Fibroblast of lung (primary cell): ENCODE data around the gene ARHGEF3. TPM values are rescaled to one million over a fixed set of nuclear protein-coding genes. Genes with fewer than 3 reads are reported as not detected.

Experiments
- DNase-seq, 2 donors: peaks; one replicate each; pipeline versions ENCODE4 v3.0.0 to v3.0.0-alpha.2; 2010; ENCODE audit warnings: low read depth in 2 of 2
- H2AFZ ChIP-seq: 2 replicates; pipeline ENCODE4 v1.5.1; 2012; ENCODE audit warnings: low read length, control low read depth, inconsistent platforms
- H3K27ac ChIP-seq: 2 replicates; pipeline ENCODE4 v1.5.1; 2011; ENCODE audit warnings: low read length, control low read depth; ENCODE audit not compliant: insufficient read depth
- H3K27me3 ChIP-seq: 2 replicates; pipeline ENCODE4 v1.5.1; 2011; ENCODE audit warnings: mild to moderate bottlenecking, low read length; ENCODE audit not compliant: control insufficient read depth, insufficient read depth
- H3K36me3 ChIP-seq: 2 replicates; pipeline ENCODE4 v1.5.1; 2011; ENCODE audit warnings: low read length; ENCODE audit not compliant: control insufficient read depth, insufficient read depth
- H3K4me1 ChIP-seq: 2 replicates; pipeline ENCODE4 v1.5.1; 2011; ENCODE audit warnings: low read length; ENCODE audit not compliant: control insufficient read depth, insufficient read depth; ENCODE audit errors: extremely low read depth
- H3K4me2 ChIP-seq: 2 replicates; pipeline ENCODE4 v1.5.1; 2011; ENCODE audit warnings: low read length, control low read depth; ENCODE audit not compliant: insufficient read depth; ENCODE audit errors: extremely low read depth
- H3K4me3 ChIP-seq, 4 experiments: fragments of 200-600 bp in 1 of 4; sonication (generic) in 1 of 4; replicated peaks in 1 of 4; 2 replicates each; pipeline ENCODE4 v1.5.1; 2011 to 2016; ENCODE audit warnings: low read length in 4 of 4, low read depth in 3 of 4, mild to moderate bottlenecking in 3 of 4, control low read depth in 2 of 4, inconsistent platforms in 1 of 4, mixed read lengths in 1 of 4; ENCODE audit not compliant: insufficient read depth in 1 of 4; ENCODE audit errors: control extremely low read depth in 1 of 4
- H3K79me2 ChIP-seq: 2 replicates; pipeline ENCODE4 v1.5.1; 2012; ENCODE audit warnings: mild to moderate bottlenecking, low read length, inconsistent platforms; ENCODE audit not compliant: control insufficient read depth, insufficient read depth
- H3K9ac ChIP-seq: 2 replicates; pipeline ENCODE4 v1.5.1; 2011; ENCODE audit warnings: mild to moderate bottlenecking, low read length, control low read depth; ENCODE audit not compliant: insufficient read depth
- H3K9me3 ChIP-seq: 2 replicates; pipeline ENCODE4 v1.5.1; 2012; ENCODE audit warnings: low read depth, low read length; ENCODE audit not compliant: control insufficient read depth, insufficient read depth
- H4K20me1 ChIP-seq: 2 replicates; pipeline ENCODE4 v1.5.1; 2011; ENCODE audit warnings: low read length; ENCODE audit not compliant: control insufficient read depth, insufficient read depth; ENCODE audit errors: extremely low read depth
- CTCF ChIP-seq, 2 donors: IDR thresholded peaks in 1 of 2; conservative IDR thresholded peaks in 1 of 2; 1 replicate in 1 of 2; 2 replicates in 1 of 2; pipeline ENCODE4 v1.5.1; 2011 to 2012; ENCODE audit warnings: low read length in 2 of 2, control low read depth in 1 of 2, inconsistent platforms in 1 of 2, low read depth in 1 of 2, mild to moderate bottlenecking in 1 of 2
- EZH2 ChIP-seq: IDR thresholded peaks from 2 replicates; pipeline ENCODE4 v1.5.1; 2012; ENCODE audit warnings: low read length, control low read depth, mild to moderate bottlenecking; ENCODE audit errors: missing control alignments
- polyA plus RNA-seq, 2 donors: library from polyadenylated mRNA; depleted of rRNA in 1 of 2; stranded (reverse) in 1 of 2; unstranded in 1 of 2; fragments of >200 nt; gene quantifications; 2 replicates each; pipeline ENCODE4 v1.2.1, GENCODE V29; 2011 to 2012; ENCODE audit warnings: missing spikeins in 1 of 2
- total RNA-seq: library from RNA; depleted of rRNA; stranded (reverse); fragments of >200 nt; gene quantifications from 2 replicates; pipeline ENCODE4 v1.2.1, GENCODE V29; 2014

ARHGEF3 gene
- total and polyA plus RNA-seq, 2 donors (not counting 1 experiment from before 2014, with no cell fraction given) = 2.6 to 16.7 TPM

- no peak for TF ChIP-seq CTCF (conservative IDR thresholded peaks at IDR 0.05 in 1 of 2, IDR thresholded peaks at IDR 0.05 in 1 of 2; ENCODE audit: low read depth in 1 of 2, low read length in 2 of 2)
- no peak for TF ChIP-seq EZH2
- H3K4me3 ChIP-seq = no peak overlapping the region
- no peak overlapping the region for H2AFZ ChIP-seq
- no peak overlapping the region for H3K27ac ChIP-seq
- H4K20me1 ChIP-seq = no peaks in the 10 kb centered on the region
- no peaks in the 10 kb centered on the region for H3K4me1 ChIP-seq
- H3K27me3 ChIP-seq = peaks cover 7% of the 10 kb centered on the region
- no peak overlapping the region for H3K9ac ChIP-seq
- no peaks in the 10 kb centered on the region for H3K36me3 ChIP-seq
- H3K4me2 ChIP-seq = no peak overlapping the region
- H3K9me3 ChIP-seq = no peaks in the 10 kb centered on the region
- H3K79me2 ChIP-seq = no peaks in the 10 kb centered on the region
- no peak for DNase-seq
Observed at GRCh38 chr3:56813653-56813960, 11.9 kb upstream of the ARHGEF3 start.

GRCh38 chr3:56812754-56813652 is 11.3 kb upstream of the ARHGEF3 start:
- Histone ChIP-seq H4K20me1 (no peaks in the 10 kb centered on the region), H3K9me3 (no peaks in the 10 kb centered on the region), H3K27me3 (peaks cover 7% of the 10 kb centered on the region), H3K4me2 (no peak overlapping the region), H3K9ac (no peak overlapping the region), H2AFZ (no peak overlapping the region), H3K27ac (no peak overlapping the region), H3K4me1 (no peaks in the 10 kb centered on the region), H3K79me2 (no peaks in the 10 kb centered on the region), H3K4me3 (no peak overlapping the region), H3K36me3 (no peaks in the 10 kb centered on the region)
- DNase-seq = peak; percentile 29 to 58
- TF ChIP-seq EZH2 (no peak), CTCF (conservative IDR thresholded peaks at IDR 0.05 in 1 of 2, IDR thresholded peaks at IDR 0.05 in 1 of 2; ENCODE audit: low read depth in 1 of 2, low read length in 2 of 2) (no peak)

GRCh38 chr3:56811546-56812202 is 9.9 kb upstream of the ARHGEF3 start:
- Histone ChIP-seq H3K79me2 (no peaks in the 10 kb centered on the region), H3K4me2 (no peak overlapping the region), H3K4me3 (no peak overlapping the region), H3K9ac (no peak overlapping the region), H3K27me3 (peaks cover 2% of the 10 kb centered on the region), H3K9me3 (no peaks in the 10 kb centered on the region), H2AFZ (no peak overlapping the region), H3K36me3 (no peaks in the 10 kb centered on the region), H4K20me1 (no peaks in the 10 kb centered on the region), H3K4me1 (no peaks in the 10 kb centered on the region), H3K27ac (no peak overlapping the region)
- no peak for DNase-seq
- TF ChIP-seq CTCF (conservative IDR thresholded peaks at IDR 0.05 in 1 of 2, IDR thresholded peaks at IDR 0.05 in 1 of 2; ENCODE audit: low read depth in 1 of 2, low read length in 2 of 2) (no peak), EZH2 (no peak)
